B cell (primary cell): ENCODE results near the gene PIGW. TPM values are rescaled to one million over a fixed set of nuclear protein-coding genes. Genes with fewer than 3 reads are reported as not detected.

ENCODE experiments used
- ATAC-seq: fragments of 200-7000 bp; cut with Tn5 transposase; one replicate; pipeline ENCODE4 v1.10.0; 2021; ENCODE audit warnings: low read depth, mild to moderate bottlenecking, moderate number of reproducible peaks, moderate library complexity
- CTCF ChIA-PET: fragments of 350-600 bp; sonication (Branson Sonifier 250); formaldehyde crosslinking; loops from one replicate; lab custom pipeline; 2021; ENCODE audit warnings: antibody characterized with exemption, inconsistent platforms; lab: Charles Lee
- POLR2A ChIA-PET: fragments of 350-600 bp; sonication (Branson Sonifier 250); formaldehyde crosslinking; loops from one replicate; lab custom pipeline; 2021; ENCODE audit warnings: antibody characterized with exemption; lab: Charles Lee
- DNase-seq: peaks from one replicate; pipeline ENCODE4 v3.0.0; 2013
- H2AFZ ChIP-seq: 2 replicates; pipeline ENCODE4 v1.6.1; 2012; ENCODE audit warnings: mild to moderate bottlenecking, low read depth, low read length; ENCODE audit not compliant: insufficient read depth, poor library complexity, severe bottlenecking
- H3K27ac ChIP-seq, 2 donors: 1 replicate in 1 of 2; 2 replicates in 1 of 2; pipeline ENCODE4 v1.5.1; 2012 to 2013; ENCODE audit warnings: low read length in 2 of 2, mild to moderate bottlenecking in 2 of 2, moderate library complexity in 1 of 2
- H3K27me3 ChIP-seq, 4 experiments: fragments of 200-600 bp in 1 of 4; sonication (generic) in 1 of 4; replicated peaks in 1 of 4; 1 replicate in 2 of 4; 2 replicates in 2 of 4; pipeline versions ENCODE4 v1.6.1 to v1.7.0; 2013 to 2016; ENCODE audit warnings: low read length in 3 of 4, mild to moderate bottlenecking in 2 of 4, mixed read lengths in 1 of 4, moderate library complexity in 1 of 4; ENCODE audit not compliant: insufficient read depth in 4 of 4, control insufficient read depth in 3 of 4; ENCODE audit errors: control extremely low read depth in 1 of 4
- H3K36me3 ChIP-seq, 2 experiments: replicated peaks in 1 of 2; 1 replicate in 1 of 2; 2 replicates in 1 of 2; pipeline versions ENCODE4 v1.6.1 to v1.7.1; 2013; ENCODE audit warnings: low read length in 1 of 2; ENCODE audit not compliant: insufficient read depth in 2 of 2, control insufficient read depth in 1 of 2; ENCODE audit errors: control extremely low read depth in 1 of 2, extremely low read depth in 1 of 2
- H3K4me1 ChIP-seq, 2 donors: fragments of 200-600 bp in 1 of 2; sonication (generic) in 1 of 2; 1 replicate in 1 of 2; 2 replicates in 1 of 2; pipeline versions ENCODE4 v1.5.1 to v1.6.1; 2013 to 2017; ENCODE audit warnings: low read length in 2 of 2; ENCODE audit not compliant: control insufficient read depth in 2 of 2, insufficient read depth in 2 of 2
- H3K4me2 ChIP-seq: replicated peaks from 2 replicates; pipeline ENCODE3; 2012; ENCODE audit warnings: mild to moderate bottlenecking, low read depth, low read length; ENCODE audit not compliant: poor library complexity, severe bottlenecking
- H3K4me3 ChIP-seq, 5 experiments: fragments of 200-600 bp in 1 of 5; sonication (generic) in 1 of 5; 1 replicate in 3 of 5; 2 replicates in 2 of 5; pipeline versions ENCODE4 v1.5.1 to v1.7.0; 2011 to 2016; ENCODE audit warnings: low read length in 4 of 5, mild to moderate bottlenecking in 4 of 5, low read depth in 2 of 5, control low read depth in 1 of 5, moderate library complexity in 1 of 5; ENCODE audit not compliant: insufficient read depth in 1 of 5; ENCODE audit errors: control extremely low read depth in 1 of 5, extremely low read depth in 1 of 5
- H3K79me2 ChIP-seq: fragments of 200-600 bp; sonication (generic); one replicate; pipeline ENCODE4 v1.6.0; 2016; ENCODE audit warnings: low read length; ENCODE audit not compliant: control insufficient read depth, insufficient read depth
- H3K9ac ChIP-seq: fragments of 200-600 bp; sonication (generic); 2 replicates; pipeline ENCODE4 v1.6.1; 2017; ENCODE audit warnings: mild to moderate bottlenecking, low read length, moderate library complexity
- H3K9me3 ChIP-seq, 3 donors: one replicate each; pipeline versions ENCODE4 v1.6.1 to v1.7.1; 2013; ENCODE audit warnings: low read length in 2 of 3; ENCODE audit not compliant: control insufficient read depth in 2 of 3, insufficient read depth in 1 of 3; ENCODE audit errors: control extremely low read depth in 1 of 3
- H4K20me1 ChIP-seq: 2 replicates; pipeline ENCODE4 v1.6.0; 2012; ENCODE audit warnings: mild to moderate bottlenecking, low read length; ENCODE audit not compliant: insufficient read depth, control insufficient read depth, poor library complexity, severe bottlenecking
- H3K27ac Mint-ChIP-seq: one replicate; pipeline ENCODE4 v1.8.0; 2021; ENCODE audit warnings: mixed read lengths
- H3K27me3 Mint-ChIP-seq: one replicate; pipeline ENCODE4 v1.8.0; 2021; ENCODE audit warnings: mixed read lengths
- H3K4me1 Mint-ChIP-seq: one replicate; pipeline ENCODE4 v1.8.0; 2021; ENCODE audit warnings: mixed read lengths
- H3K4me3 Mint-ChIP-seq: one replicate; pipeline ENCODE4 v1.8.0; 2021; ENCODE audit warnings: mixed read lengths
- H3K9me3 Mint-ChIP-seq: one replicate; pipeline ENCODE4 v1.8.0; 2022; ENCODE audit warnings: mixed read lengths; ENCODE audit not compliant: insufficient read depth
- CTCF ChIP-seq: fragments of 200-600 bp; IDR thresholded peaks from one replicate; pipeline ENCODE4 v1.8.0; 2022; ENCODE audit warnings: antibody characterized with exemption, mild to moderate bottlenecking
- EZH2 ChIP-seq: IDR thresholded peaks from 2 replicates; pipeline ENCODE4 v1.6.1; 2012; ENCODE audit warnings: borderline replicate concordance, low read depth, mild to moderate bottlenecking, moderate library complexity, low read length; ENCODE audit not compliant: insufficient read depth, poor library complexity, severe bottlenecking
- WGBS: methylation state at CpG from one replicate; pipeline ENCODE4 v1.1.5; 2013; ENCODE audit warnings: missing lambda C conversion rate; ENCODE audit not compliant: insufficient coverage; 5-methylcytosine and 5-hydroxymethylcytosine counted together
- intact Hi-C: fragments of 100-400 bp; cut with micrococcal nuclease; formaldehyde crosslinking; loops from one replicate; pipeline ENCODE4 v1.10.0; 2022
- polyA plus RNA-seq: library from polyadenylated mRNA; depleted of rRNA; stranded (reverse); fragments of >200 nt; gene quantifications from 2 replicates; pipeline ENCODE4 v1.2.3, GENCODE V29; 2012
- total RNA-seq, 2 donors: library from RNA; stranded (reverse); fragments of 120-200 nt in 1 of 2; gene quantifications; 1 replicate in 1 of 2; 2 replicates in 1 of 2; pipeline versions ENCODE4 v1.2.3 to v1.2.4, GENCODE V29; 2013 to 2022

PIGW gene
- total and polyA plus RNA-seq, 2 donors (not counting 1 experiment from before 2014, with no cell fraction given) = 4.4 to 5.9 TPM

GRCh38 chr17:36514856-36515255 is 19.9 kb upstream of the PIGW start:
- 100% methylated on average over 2 of the region's 3 CpGs for whole genome bisulfite sequencing
- H3K27me3 Mint-ChIP-seq = no peaks in the 10 kb centered on the region
- Histone ChIP-seq H3K36me3 (peaks cover 0 to 15% of the 10 kb centered on the region in 2 experiments), H2AFZ (no peak overlapping the region), H3K27me3 (no peaks in the 10 kb centered on the region), H3K4me2 (no peak overlapping the region), H3K9me3 (no peaks in the 10 kb centered on the region), H3K4me3 (no peak overlapping the region), H4K20me1 (no peaks in the 10 kb centered on the region), H3K79me2 (no peaks in the 10 kb centered on the region), H3K27ac (no peak overlapping the region), H3K9ac (no peak overlapping the region), H3K4me1 (peaks cover 0 to 7% of the 10 kb centered on the region in 2 donors)
- ATAC-seq (no peak), DNase-seq (no peak)
- peaks cover 8% of the 10 kb centered on the region for H3K4me1 Mint-ChIP-seq
- peak overlapping the region; percentile 10 for H3K27ac Mint-ChIP-seq
- intact Hi-C loops = no loop called here
- H3K9me3 Mint-ChIP-seq = no peaks in the 10 kb centered on the region
- no peak overlapping the region for H3K4me3 Mint-ChIP-seq
- TF ChIP-seq CTCF = no peak
- no peak for TF ChIP-seq EZH2
- CTCF ChIA-PET = no interaction called here
- POLR2A ChIA-PET = no interaction called here

- intact Hi-C loops = no loop called here
- Mint-ChIP-seq H3K4me1 (peaks cover 8% of the 10 kb centered on the region), H3K27me3 (no peaks in the 10 kb centered on the region), H3K27ac (no peak overlapping the region), H3K4me3 (no peak overlapping the region), H3K9me3 (no peaks in the 10 kb centered on the region)
- Histone ChIP-seq H3K4me1 (peaks cover 0 to 7% of the 10 kb centered on the region in 2 donors), H3K79me2 (no peaks in the 10 kb centered on the region), H2AFZ (no peak overlapping the region), H3K36me3 (peaks cover 4 to 14% of the 10 kb centered on the region in 2 experiments), H3K27me3 (no peaks in the 10 kb centered on the region), H4K20me1 (no peaks in the 10 kb centered on the region), H3K9ac (no peak overlapping the region), H3K4me3 (no peak overlapping the region), H3K9me3 (no peaks in the 10 kb centered on the region), H3K27ac (no peak overlapping the region), H3K4me2 (no peak overlapping the region)
- CTCF ChIA-PET = interaction anchor here (1.1 kb wide), 1 partner anchor 18 kb away, joined by 3 read pairs; the partner anchor contains the start of genes MYO19 and PIGW
- WGBS = 100% methylated on average over 2 of the region's 4 CpGs
- POLR2A ChIA-PET = no interaction called here
- TF ChIP-seq EZH2 (no peak), CTCF (no peak)
- no peak for DNase-seq
- no peak for ATAC-seq
Measured at GRCh38 chr17:36515837-36516236, 18.9 kb upstream of the PIGW start.
